ENCODE data around the gene SLC22A5.

Gene SLC22A5

DNA sequence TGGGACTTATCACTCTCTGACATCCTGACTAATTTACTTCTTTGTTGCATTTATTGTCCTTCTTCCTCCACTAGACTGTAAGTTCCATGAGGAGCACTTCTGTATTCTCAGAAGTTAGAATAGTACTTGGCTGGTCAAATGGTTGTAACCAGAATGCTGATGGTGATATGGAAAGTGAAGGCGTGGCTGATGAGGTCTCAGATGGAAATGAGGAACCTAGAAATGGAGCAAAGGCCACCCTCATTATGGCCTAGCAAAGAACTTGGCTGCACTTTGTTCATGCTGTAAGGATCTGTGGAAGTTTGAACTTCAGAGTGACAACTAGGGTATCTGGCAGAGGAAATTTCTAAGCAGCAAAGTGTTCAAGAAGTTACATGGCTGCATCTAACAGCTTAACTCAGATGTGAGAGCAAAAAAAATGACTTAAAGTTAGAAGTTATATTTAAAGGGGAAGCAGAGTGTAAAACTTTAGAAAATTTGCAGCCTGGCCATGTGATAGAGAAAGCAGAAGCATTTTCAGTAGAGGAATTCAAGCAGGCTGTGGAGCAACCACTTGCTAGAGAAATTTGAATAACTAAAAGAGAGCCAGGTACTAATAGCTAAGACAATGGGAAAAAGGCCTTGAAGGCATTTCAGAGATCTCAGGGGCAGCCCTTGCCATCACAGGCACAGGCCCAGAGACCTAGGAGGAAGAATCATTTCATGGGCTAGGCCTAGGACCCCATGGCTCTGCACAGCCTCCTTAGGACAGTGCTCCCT, 14.9 kb upstream of the SLC22A5 start:
- H3K27ac ChIP-seq = no peak overlapping the region
- TF ChIP-seq, protein P1, sequence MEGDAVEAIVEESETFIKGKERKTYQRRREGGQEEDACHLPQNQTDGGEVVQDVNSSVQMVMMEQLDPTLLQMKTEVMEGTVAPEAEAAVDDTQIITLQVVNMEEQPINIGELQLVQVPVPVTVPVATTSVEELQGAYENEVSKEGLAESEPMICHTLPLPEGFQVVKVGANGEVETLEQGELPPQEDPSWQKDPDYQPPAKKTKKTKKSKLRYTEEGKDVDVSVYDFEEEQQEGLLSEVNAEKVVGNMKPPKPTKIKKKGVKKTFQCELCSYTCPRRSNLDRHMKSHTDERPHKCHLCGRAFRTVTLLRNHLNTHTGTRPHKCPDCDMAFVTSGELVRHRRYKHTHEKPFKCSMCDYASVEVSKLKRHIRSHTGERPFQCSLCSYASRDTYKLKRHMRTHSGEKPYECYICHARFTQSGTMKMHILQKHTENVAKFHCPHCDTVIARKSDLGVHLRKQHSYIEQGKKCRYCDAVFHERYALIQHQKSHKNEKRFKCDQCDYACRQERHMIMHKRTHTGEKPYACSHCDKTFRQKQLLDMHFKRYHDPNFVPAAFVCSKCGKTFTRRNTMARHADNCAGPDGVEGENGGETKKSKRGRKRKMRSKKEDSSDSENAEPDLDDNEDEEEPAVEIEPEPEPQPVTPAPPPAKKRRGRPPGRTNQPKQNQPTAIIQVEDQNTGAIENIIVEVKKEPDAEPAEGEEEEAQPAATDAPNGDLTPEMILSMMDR (conservative IDR thresholded peaks at IDR 0.05) = no peak

DNA sequence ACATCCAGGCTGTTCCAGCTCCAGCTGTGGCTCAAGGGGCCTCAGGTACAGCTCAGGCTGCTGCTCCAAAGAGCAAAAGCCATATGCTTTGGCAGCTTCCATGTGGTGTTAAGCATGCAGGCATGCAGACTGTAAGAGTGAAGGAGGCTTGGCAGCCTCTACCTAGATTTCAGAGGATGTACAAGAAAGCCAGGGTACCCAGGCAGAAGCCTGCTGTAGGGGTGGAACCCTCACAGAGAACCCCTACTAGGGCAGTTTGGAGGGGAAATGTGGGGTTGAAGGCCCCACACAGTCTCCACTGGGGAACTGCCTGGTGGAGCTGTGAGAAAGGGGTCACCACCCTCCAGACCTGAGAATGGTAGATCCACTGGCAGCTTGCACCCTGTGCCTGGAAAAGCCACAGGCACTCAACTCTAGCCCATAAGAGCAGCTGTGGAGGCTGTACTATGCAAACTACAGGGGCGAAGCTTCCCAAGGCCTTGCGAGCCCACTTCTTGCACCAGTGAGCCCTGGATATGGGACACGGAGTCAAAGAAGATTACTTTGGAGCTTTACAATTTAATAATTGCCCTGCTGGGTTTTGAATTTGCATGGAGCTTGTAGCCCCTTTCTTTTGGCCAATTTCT, 14.3 kb upstream of the SLC22A5 start:
- H3K27ac ChIP-seq = no peak overlapping the region
- TF ChIP-seq, protein P1 (conservative IDR thresholded peaks at IDR 0.05) = no peak

DNA sequence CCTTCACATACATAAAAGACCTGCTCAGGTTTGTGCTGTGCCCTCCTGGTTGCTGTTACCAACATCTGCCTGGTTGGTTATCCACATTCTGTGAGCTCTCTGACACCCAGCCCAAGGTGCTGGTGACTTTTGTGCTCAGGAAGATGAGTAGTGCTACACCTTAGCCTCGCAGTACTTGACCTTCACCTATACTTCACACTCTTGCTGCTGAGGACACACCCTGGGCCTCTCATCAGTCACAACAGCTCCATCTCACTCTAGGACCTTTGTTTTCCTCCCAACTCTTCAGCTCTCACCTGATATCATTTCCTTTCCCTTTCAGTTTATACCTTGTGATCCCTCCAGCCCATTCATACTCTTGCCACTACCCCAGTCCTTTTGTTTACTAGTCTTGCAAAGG, 10.7 kb upstream of the SLC22A5 start:
- no peak overlapping the region for H3K27ac ChIP-seq

DNA sequence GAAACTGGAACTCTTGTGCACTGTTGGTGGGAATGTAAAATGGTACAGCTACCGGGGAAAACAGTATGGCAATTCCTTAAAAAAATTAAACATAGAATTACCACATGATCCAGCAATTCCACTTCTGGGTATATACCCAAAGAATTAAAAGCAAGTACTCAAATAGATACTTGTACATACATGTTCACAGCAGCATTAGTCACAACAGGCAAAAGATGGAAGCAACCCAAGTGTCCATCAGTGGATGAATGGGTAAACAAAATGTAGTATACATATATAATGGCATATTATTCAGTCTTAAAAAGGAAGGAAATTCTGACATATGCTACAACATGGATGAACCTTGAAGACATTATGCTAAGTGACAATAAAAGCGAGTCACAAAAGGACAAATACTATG, 7.4 kb upstream of the SLC22A5 start:
- TF ChIP-seq, protein P1 (conservative IDR thresholded peaks at IDR 0.05) = no peak
- no peak overlapping the region for H3K27ac ChIP-seq

More for the DNA sequence above, 10.7 kb upstream of the SLC22A5 start:
- TF ChIP-seq, protein P1 (conservative IDR thresholded peaks at IDR 0.05) = no peak

DNA sequence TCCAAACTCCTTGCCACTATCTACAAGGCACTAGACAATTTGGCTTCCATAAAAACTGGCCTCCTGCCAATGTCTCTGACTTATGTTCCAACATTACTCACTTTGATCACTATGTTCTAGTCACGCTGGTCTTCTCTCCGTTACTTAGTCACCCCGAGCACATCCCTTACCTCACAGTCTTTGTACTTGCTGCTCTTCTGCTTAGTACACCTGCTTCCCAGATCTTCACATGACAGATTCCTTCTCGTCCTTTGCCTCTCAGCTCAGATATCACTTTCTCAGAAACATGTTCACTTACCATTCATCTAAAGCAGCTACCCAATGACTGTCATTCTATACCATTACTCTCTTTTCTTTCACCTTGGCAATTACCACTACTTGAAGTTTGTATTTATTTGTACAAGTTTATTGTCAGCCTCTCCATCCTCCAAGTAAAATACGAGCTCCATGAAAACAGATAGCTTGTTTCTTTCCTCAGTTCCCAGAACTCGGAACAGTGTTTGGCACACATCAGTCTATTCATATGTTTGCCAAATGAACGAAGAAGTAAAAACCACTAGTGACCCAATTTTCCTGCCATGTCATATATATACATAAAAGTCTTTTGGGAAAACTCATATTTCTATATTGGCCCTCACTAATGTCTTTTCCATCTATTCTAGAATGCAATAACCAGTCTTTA, 5.9 kb upstream of the SLC22A5 start:
- H3K27ac ChIP-seq = no peak overlapping the region
- TF ChIP-seq, protein P1 (conservative IDR thresholded peaks at IDR 0.05) = no peak

DNA sequence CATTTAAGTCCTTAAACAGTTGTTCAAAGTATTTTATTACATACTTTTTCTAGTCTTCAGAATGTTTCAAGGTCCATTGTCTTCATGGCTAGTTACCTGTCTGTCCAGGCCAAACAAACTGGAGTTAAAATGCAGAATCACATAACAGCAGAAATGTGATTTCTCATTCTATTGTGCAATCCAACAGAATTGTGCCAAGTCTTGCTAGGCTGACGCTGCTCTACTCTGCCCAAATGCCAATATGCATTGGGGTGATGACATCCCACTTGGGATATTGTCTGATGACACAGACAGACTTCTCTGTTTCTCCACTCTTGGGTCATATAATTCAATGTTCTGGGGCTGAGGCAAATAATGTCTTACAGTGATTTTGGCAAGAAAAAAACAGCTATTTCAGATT, 5.2 kb upstream of the SLC22A5 start:
- no peak overlapping the region for H3K27ac ChIP-seq
- TF ChIP-seq, protein P1 (conservative IDR thresholded peaks at IDR 0.05) = no peak

DNA sequence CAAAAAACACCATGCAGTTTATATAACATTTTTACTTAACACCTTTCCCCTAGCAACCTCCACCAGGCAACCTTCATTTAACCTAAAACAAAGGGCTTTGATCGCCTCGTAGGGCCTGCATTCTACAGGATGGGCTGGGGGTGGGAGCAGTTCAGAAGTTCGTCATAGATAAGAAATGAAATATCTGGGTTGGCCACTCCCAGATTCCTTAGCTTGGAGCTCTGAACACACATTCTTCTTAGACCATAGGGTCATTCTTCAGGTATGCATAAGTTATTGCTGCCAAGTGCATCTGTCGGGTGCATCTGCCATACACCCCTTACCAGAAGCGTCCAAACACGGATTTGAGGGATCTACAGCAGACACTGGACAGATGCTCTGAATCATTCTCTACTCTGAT, 4.3 kb upstream of the SLC22A5 start:
- H3K27ac ChIP-seq = no peak overlapping the region
- TF ChIP-seq, protein P1 (conservative IDR thresholded peaks at IDR 0.05) = no peak

Data from VCaP (cell line).